Parathyroid adenoma (tissue), 2 donors: ENCODE results near the gene TCAIM.

Experiments used
- H2AFZ ChIP-seq: fragments of 300-600 bp; sonication (generic); one replicate; pipeline ENCODE4 v1.7.0; 2017; ENCODE audit warnings: antibody characterized with exemption, mild to moderate bottlenecking
- H3K27ac ChIP-seq: fragments of 300-600 bp; sonication (generic); one replicate; pipeline ENCODE4 v1.7.0; 2017
- H3K27me3 ChIP-seq: fragments of 300-600 bp; sonication (generic); one replicate; pipeline ENCODE4 v1.7.0; 2017; ENCODE audit warnings: low read length; ENCODE audit not compliant: control insufficient read depth, insufficient read depth
- H3K36me3 ChIP-seq: fragments of 300-600 bp; sonication (generic); one replicate; pipeline ENCODE4 v1.7.0; 2017; ENCODE audit warnings: low read length; ENCODE audit not compliant: control insufficient read depth, insufficient read depth
- H3K4me1 ChIP-seq: fragments of 300-600 bp; sonication (generic); one replicate; pipeline ENCODE4 v1.7.0; 2017; ENCODE audit warnings: control low read depth
- H3K4me2 ChIP-seq: fragments of 300-600 bp; sonication (generic); one replicate; pipeline ENCODE4 v1.7.0; 2017; ENCODE audit warnings: low read length
- H3K4me3 ChIP-seq: fragments of 300-600 bp; sonication (generic); one replicate; pipeline ENCODE4 v1.7.0; 2017; ENCODE audit warnings: low read depth, low read length
- H3K79me2 ChIP-seq: fragments of 300-600 bp; sonication (generic); one replicate; pipeline ENCODE4 v1.7.0; 2017; ENCODE audit warnings: control low read depth
- H3K9ac ChIP-seq: fragments of 300-600 bp; sonication (generic); one replicate; pipeline ENCODE4 v1.7.0; 2017; ENCODE audit warnings: mild to moderate bottlenecking
- H3K9me3 ChIP-seq: fragments of 300-600 bp; sonication (generic); one replicate; pipeline ENCODE4 v1.7.0; 2017; ENCODE audit warnings: low read length; ENCODE audit not compliant: control insufficient read depth
- TF ChIP-seq, protein P1 (sequence below): fragments of 300-600 bp; sonication (generic); IDR thresholded peaks from one replicate; pipeline ENCODE4 v1.7.0; 2017; ENCODE audit warnings: antibody characterized with exemption, mild to moderate bottlenecking
- donor health status: primary hyperparathyroidism.

TCAIM gene

DNA sequence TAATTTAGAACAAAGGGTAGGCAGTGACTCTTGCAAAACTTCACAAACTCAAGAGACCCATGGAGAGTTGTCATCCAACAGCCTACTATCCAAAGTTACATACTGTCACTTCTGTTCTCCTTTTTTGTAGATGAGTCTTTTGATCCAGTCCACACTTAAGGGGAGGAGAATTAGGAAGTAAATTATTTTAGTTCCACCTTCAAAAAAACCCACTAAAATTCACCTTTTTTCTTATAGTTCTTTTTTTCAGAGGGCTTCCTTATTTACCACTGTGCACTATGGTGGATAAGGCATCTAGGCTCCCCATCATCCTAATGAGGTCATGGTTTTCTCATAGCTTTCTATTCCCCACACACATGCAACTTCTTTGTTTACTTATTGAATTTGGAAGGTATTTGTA lies 8.6 kb upstream of the TCAIM start:
- Histone ChIP-seq H2AFZ (no peak overlapping the region), H3K36me3 (no peaks in the 10 kb centered on the region), H3K79me2 (no peaks in the 10 kb centered on the region), H3K4me1 (no peaks in the 10 kb centered on the region), H3K9ac (no peak overlapping the region), H3K27ac (no peak overlapping the region), H3K9me3 (no peaks in the 10 kb centered on the region), H3K4me3 (no peak overlapping the region), H3K27me3 (no peaks in the 10 kb centered on the region), H3K4me2 (no peak overlapping the region)
- TF ChIP-seq, protein P1, sequence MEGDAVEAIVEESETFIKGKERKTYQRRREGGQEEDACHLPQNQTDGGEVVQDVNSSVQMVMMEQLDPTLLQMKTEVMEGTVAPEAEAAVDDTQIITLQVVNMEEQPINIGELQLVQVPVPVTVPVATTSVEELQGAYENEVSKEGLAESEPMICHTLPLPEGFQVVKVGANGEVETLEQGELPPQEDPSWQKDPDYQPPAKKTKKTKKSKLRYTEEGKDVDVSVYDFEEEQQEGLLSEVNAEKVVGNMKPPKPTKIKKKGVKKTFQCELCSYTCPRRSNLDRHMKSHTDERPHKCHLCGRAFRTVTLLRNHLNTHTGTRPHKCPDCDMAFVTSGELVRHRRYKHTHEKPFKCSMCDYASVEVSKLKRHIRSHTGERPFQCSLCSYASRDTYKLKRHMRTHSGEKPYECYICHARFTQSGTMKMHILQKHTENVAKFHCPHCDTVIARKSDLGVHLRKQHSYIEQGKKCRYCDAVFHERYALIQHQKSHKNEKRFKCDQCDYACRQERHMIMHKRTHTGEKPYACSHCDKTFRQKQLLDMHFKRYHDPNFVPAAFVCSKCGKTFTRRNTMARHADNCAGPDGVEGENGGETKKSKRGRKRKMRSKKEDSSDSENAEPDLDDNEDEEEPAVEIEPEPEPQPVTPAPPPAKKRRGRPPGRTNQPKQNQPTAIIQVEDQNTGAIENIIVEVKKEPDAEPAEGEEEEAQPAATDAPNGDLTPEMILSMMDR = no peak

DNA sequence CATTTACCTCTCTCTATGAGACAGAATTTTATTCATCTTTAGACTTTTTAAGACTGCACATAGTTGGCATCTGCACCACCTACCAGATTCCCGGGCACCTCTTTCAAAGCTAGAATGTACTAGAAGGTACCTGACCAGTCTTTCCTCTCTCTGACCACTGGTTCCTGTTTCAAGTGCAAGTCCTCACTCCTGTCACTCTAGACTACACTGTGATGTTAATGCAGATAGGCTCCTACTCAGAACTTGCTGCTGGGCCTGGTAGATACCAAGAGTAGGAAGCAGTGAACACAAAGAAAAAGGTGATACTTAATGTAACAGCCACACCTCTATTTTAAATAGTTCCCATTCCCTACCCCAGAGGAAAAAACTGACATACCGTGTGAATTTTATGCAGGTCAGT lies 8.1 kb upstream of the TCAIM start:
- H3K27me3 ChIP-seq = no peaks in the 10 kb centered on the region
- H3K79me2 ChIP-seq = no peaks in the 10 kb centered on the region
- no peaks in the 10 kb centered on the region for H3K4me1 ChIP-seq
- H2AFZ ChIP-seq = no peak overlapping the region
- no peak overlapping the region for H3K27ac ChIP-seq
- H3K4me3 ChIP-seq = no peak overlapping the region
- H3K4me2 ChIP-seq = no peak overlapping the region
- H3K36me3 ChIP-seq = no peaks in the 10 kb centered on the region
- H3K9ac ChIP-seq = no peak overlapping the region
- TF ChIP-seq, protein P1 = no peak
- H3K9me3 ChIP-seq = no peaks in the 10 kb centered on the region

DNA sequence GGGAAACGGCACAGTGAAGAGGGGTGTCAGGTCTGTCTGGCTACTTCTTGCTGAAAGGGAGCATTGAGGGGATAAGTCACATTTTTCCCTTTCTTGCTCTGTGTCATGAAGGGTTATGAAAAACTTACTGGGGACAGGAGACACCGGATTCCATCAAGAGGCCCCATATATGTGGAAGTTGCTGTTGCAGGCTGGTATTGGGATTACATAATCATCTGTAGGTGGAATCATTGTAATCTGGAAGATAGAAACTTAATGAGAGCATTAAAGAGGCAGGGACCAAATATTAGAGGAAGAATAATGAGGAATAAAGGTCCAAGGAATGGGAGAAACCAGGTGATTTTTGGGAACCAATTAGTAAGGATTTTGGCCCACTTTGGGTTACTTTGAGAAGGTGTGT lies 4.2 kb upstream of the TCAIM start:
- no peak overlapping the region for H3K9ac ChIP-seq
- TF ChIP-seq, protein P1 = no peak
- H3K27me3 ChIP-seq = no peaks in the 10 kb centered on the region
- no peaks in the 10 kb centered on the region for H3K4me1 ChIP-seq
- H3K9me3 ChIP-seq = no peaks in the 10 kb centered on the region
- H3K4me3 ChIP-seq = no peak overlapping the region
- no peak overlapping the region for H2AFZ ChIP-seq
- no peaks in the 10 kb centered on the region for H3K79me2 ChIP-seq
- no peak overlapping the region for H3K4me2 ChIP-seq
- no peak overlapping the region for H3K27ac ChIP-seq
- no peaks in the 10 kb centered on the region for H3K36me3 ChIP-seq

DNA sequence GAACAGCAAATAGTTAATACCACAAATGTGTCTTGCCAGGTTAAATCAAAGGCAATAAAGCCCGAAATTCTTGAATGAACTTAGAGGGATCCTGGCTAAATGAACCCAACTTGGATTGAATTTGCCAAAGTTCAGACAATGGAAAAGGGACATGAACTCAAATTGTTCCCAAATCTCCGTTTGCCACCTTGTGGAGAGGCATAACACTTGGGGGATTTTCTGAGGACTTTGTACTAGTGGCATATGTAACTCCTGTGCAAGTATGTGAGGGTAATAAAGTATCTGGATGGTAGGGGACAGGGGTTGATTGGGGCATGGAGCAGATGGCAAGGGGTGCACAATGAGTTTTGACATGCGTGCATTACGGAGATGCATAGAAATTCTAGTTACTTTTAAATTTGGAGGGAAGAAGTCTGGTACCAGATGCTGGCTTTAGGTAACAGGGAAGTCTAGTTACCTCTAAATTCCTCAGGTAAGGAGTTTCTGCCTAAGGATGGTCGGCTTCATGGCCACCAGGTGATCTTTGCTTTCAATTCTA lies 1.2 kb upstream of the TCAIM start:
- Histone ChIP-seq H3K4me1 (no peaks in the 10 kb centered on the region), H3K4me2 (peak overlapping the region; percentile 97), H3K9ac (peak overlapping the region; percentile 77), H2AFZ (peak overlapping the region; percentile 99), H3K79me2 (no peaks in the 10 kb centered on the region), H3K9me3 (no peaks in the 10 kb centered on the region), H3K27ac (peak overlapping the region; percentile 97), H3K4me3 (peak overlapping the region; percentile 97), H3K36me3 (no peaks in the 10 kb centered on the region), H3K27me3 (no peaks in the 10 kb centered on the region)
- TF ChIP-seq, protein P1 = no peak

DNA sequence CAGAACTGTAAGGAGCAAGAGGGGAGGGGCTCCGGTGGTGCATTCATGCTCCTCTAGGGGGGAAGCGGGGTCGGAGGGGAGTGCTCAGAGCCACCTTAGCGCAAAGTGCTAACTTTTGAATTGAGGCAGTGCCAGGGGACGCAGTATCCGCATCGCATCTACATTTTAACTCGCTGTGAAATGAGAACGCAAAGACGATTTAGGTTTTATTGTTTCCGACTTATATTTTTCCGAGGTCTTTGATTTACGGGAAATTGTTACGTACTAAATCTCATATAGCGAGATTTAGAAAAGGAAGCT lies 212 bp downstream of the TCAIM start:
- Histone ChIP-seq H2AFZ (peak overlapping the region; percentile 99), H3K36me3 (no peaks in the 10 kb centered on the region), H3K27me3 (no peaks in the 10 kb centered on the region), H3K4me3 (peak overlapping the region; percentile 97), H3K4me1 (no peaks in the 10 kb centered on the region), H3K4me2 (peak overlapping the region; percentile 97), H3K9me3 (no peaks in the 10 kb centered on the region), H3K27ac (peak overlapping the region; percentile 97), H3K9ac (peak overlapping the region; percentile 77), H3K79me2 (no peaks in the 10 kb centered on the region)
- TF ChIP-seq, protein P1 = no peak
